GM21447 (cell line): ENCODE data around the gene SHISA2.

Experiments used
- ATAC-seq: cut with Tn5 transposase; IDR thresholded peaks from one replicate; pipeline ENCODE4 v1.9.1; 2021; ENCODE audit not compliant: unreplicated experiment

Gene SHISA2

GRCh38 chr13:26019881-26020870 is 31.6 kb downstream of the SHISA2 start:
- no peak for ATAC-seq

- ATAC-seq, result no peak
Measured at GRCh38 chr13:26019251-26019650, 32.6 kb downstream of the SHISA2 start.

- ATAC-seq, result no peak
Measured at GRCh38 chr13:26017932-26018665, 33.7 kb downstream of the SHISA2 start.

- no peak for ATAC-seq
Measured at GRCh38 chr13:26017196-26017921, 34.5 kb downstream of the SHISA2 start.

- no peak for ATAC-seq
Measured at GRCh38 chr13:26016189-26016588, 35.6 kb downstream of the SHISA2 start.

- ATAC-seq, result no peak
Measured at GRCh38 chr13:26015271-26016125, 36.3 kb downstream of the SHISA2 start.

- ATAC-seq, result no peak
Measured at GRCh38 chr13:26012995-26013394, 38.8 kb downstream of the SHISA2 start.

- ATAC-seq, result no peak
Measured at GRCh38 chr13:26011996-26012821, 39.6 kb downstream of the SHISA2 start.

- no peak for ATAC-seq
Measured at GRCh38 chr13:26011208-26011573, 40.6 kb downstream of the SHISA2 start.

GRCh38 chr13:26010487-26011207 is 41.2 kb downstream of the SHISA2 start:
- ATAC-seq, result no peak

GRCh38 chr13:26007261-26008125 is 44.3 kb downstream of the SHISA2 start:
- no peak for ATAC-seq
